H9 (cell line): ENCODE measurements around the gene LCTL. TPM values are rescaled to one million over a fixed set of nuclear protein-coding genes. Genes with fewer than 3 reads are reported as not detected.
A peak's percentile ranks its signal among the peaks of the same experiment; 100 is the strongest.

Experiments used
- DNase-seq: peaks from one replicate; pipeline ENCODE4 v3.0.0-alpha.2; 2017
- H2AFZ ChIP-seq: one replicate; pipeline ENCODE4 v1.6.1; 2013; ENCODE audit warnings: mild to moderate bottlenecking, low read length, control low read depth, moderate library complexity
- H2AK5ac ChIP-seq: 2 replicates; pipeline ENCODE4 v1.6.1; 2013; ENCODE audit warnings: low read length, control low read depth, mixed read lengths; ENCODE audit not compliant: insufficient read length
- H2BK120ac ChIP-seq: one replicate; pipeline ENCODE4 v1.6.1; 2013; ENCODE audit warnings: low read depth, mild to moderate bottlenecking, low read length, control low read depth, inconsistent platforms; ENCODE audit not compliant: poor library complexity, severe bottlenecking
- H2BK12ac ChIP-seq: 2 replicates; pipeline ENCODE4 v1.6.1; 2013; ENCODE audit warnings: low read length, control low read depth, mixed read lengths, low read depth; ENCODE audit not compliant: insufficient read length
- H2BK15ac ChIP-seq: 2 replicates; pipeline ENCODE4 v1.6.1; 2013; ENCODE audit warnings: low read depth, low read length, control low read depth
- H2BK20ac ChIP-seq: one replicate; pipeline ENCODE4 v1.6.1; 2013; ENCODE audit warnings: low read depth, mild to moderate bottlenecking, low read length, control low read depth, inconsistent platforms; ENCODE audit not compliant: poor library complexity, severe bottlenecking
- H2BK5ac ChIP-seq: 2 replicates; pipeline ENCODE4 v1.6.1; 2013; ENCODE audit warnings: low read length, control low read depth, mixed read lengths; ENCODE audit not compliant: insufficient read length
- H3K14ac ChIP-seq: 2 replicates; pipeline ENCODE4 v1.6.1; 2013; ENCODE audit warnings: low read length, control low read depth; ENCODE audit not compliant: insufficient read depth
- H3K18ac ChIP-seq: 2 replicates; pipeline ENCODE4 v1.6.1; 2013; ENCODE audit warnings: low read depth, mild to moderate bottlenecking, mixed read lengths, low read length, control low read depth; ENCODE audit not compliant: insufficient read length
- H3K23ac ChIP-seq: 2 replicates; pipeline ENCODE4 v1.6.1; 2013; ENCODE audit warnings: low read length, control low read depth, mixed read lengths, low read depth; ENCODE audit not compliant: insufficient read length
- H3K23me2 ChIP-seq: 2 replicates; pipeline ENCODE4 v1.6.1; 2013; ENCODE audit warnings: low read depth, mild to moderate bottlenecking, mixed read lengths, low read length, control low read depth; ENCODE audit not compliant: insufficient read length, poor library complexity, severe bottlenecking
- H3K27ac ChIP-seq: 2 replicates; pipeline ENCODE4 v1.5.1; 2013; ENCODE audit warnings: low read length, control low read depth, mixed read lengths, low read depth; ENCODE audit not compliant: insufficient read length
- H3K27me3 ChIP-seq: 2 replicates; pipeline ENCODE4 v1.6.1; 2013; ENCODE audit warnings: low read length, control low read depth, inconsistent platforms; ENCODE audit not compliant: insufficient read depth
- H3K4ac ChIP-seq: 2 replicates; pipeline ENCODE4 v1.6.1; 2013; ENCODE audit warnings: low read depth, mild to moderate bottlenecking, control low read depth, inconsistent platforms, low read length, moderate library complexity
- H3K4me1 ChIP-seq: 2 replicates; pipeline ENCODE4 v1.6.1; 2013; ENCODE audit warnings: low read length, control low read depth, inconsistent platforms; ENCODE audit not compliant: insufficient read depth
- H3K4me2 ChIP-seq: 2 replicates; pipeline ENCODE4 v1.6.1; 2013; ENCODE audit warnings: low read length, control low read depth, mixed read lengths; ENCODE audit not compliant: insufficient read length, insufficient read depth
- H3K56ac ChIP-seq: 2 replicates; pipeline ENCODE4 v1.6.1; 2013; ENCODE audit warnings: low read depth, mild to moderate bottlenecking, mixed read lengths, low read length, control low read depth; ENCODE audit not compliant: insufficient read length
- H3K79me1 ChIP-seq: 2 replicates; pipeline ENCODE4 v1.6.1; 2013; ENCODE audit warnings: low read depth, mild to moderate bottlenecking, moderate library complexity, low read length, control low read depth, inconsistent platforms; ENCODE audit not compliant: insufficient read depth, poor library complexity, severe bottlenecking
- H3K79me2 ChIP-seq: 2 replicates; pipeline ENCODE4 v1.6.1; 2013; ENCODE audit warnings: low read length, control low read depth, inconsistent platforms; ENCODE audit not compliant: insufficient read depth
- H3K9ac ChIP-seq: 2 replicates; pipeline ENCODE4 v1.6.1; 2013; ENCODE audit warnings: low read length, control low read depth, mixed read lengths; ENCODE audit not compliant: insufficient read length; ENCODE audit errors: extremely low read depth
- H3K9me3 ChIP-seq: one replicate; pipeline ENCODE4 v1.6.1; 2013; ENCODE audit warnings: low read depth, low read length, inconsistent platforms; ENCODE audit not compliant: control insufficient read depth
- H3T11ph ChIP-seq: one replicate; pipeline ENCODE4 v1.6.1; 2013; ENCODE audit warnings: mild to moderate bottlenecking, low read length, control low read depth, inconsistent platforms
- H4K20me1 ChIP-seq: one replicate; pipeline ENCODE4 v1.6.1; 2013; ENCODE audit not compliant: control insufficient read depth, insufficient read length, insufficient read depth
- H4K5ac ChIP-seq: 2 replicates; pipeline ENCODE4 v1.6.1; 2013; ENCODE audit warnings: low read depth, mild to moderate bottlenecking, mixed read lengths, low read length, control low read depth; ENCODE audit not compliant: insufficient read length
- H4K8ac ChIP-seq: replicated peaks from 2 replicates; pipeline ENCODE4 v1.6.1; 2013; ENCODE audit warnings: low read length, control low read depth, mixed read lengths, low read depth; ENCODE audit not compliant: insufficient read length
- H4K91ac ChIP-seq: 2 replicates; pipeline ENCODE4 v1.6.1; 2013; ENCODE audit warnings: low read depth, mild to moderate bottlenecking, moderate library complexity, mixed read lengths, low read length, control low read depth; ENCODE audit not compliant: insufficient read length
- H3K27ac Mint-ChIP-seq, 3 experiments: 2 replicates in 2 of 3; 3 replicates in 1 of 3; pipeline ENCODE4 v1.8.0; 2020 to 2021; ENCODE audit warnings: mixed read lengths in 3 of 3, mild to moderate bottlenecking in 1 of 3, moderate library complexity in 1 of 3
- H3K27me3 Mint-ChIP-seq: 2 replicates; pipeline ENCODE4 v1.8.0; 2021; ENCODE audit warnings: low read depth, mild to moderate bottlenecking, moderate library complexity, mixed read lengths
- H3K36me3 Mint-ChIP-seq, 3 experiments: 2 replicates in 2 of 3; 3 replicates in 1 of 3; pipeline ENCODE4 v1.8.0; 2020 to 2021; ENCODE audit warnings: low read depth in 3 of 3, mixed read lengths in 3 of 3; ENCODE audit not compliant: insufficient read depth in 1 of 3
- H3K4me1 Mint-ChIP-seq, 2 experiments: 2 replicates each; pipeline ENCODE4 v1.8.0; 2020; ENCODE audit warnings: mixed read lengths in 2 of 2
- H3K4me3 Mint-ChIP-seq, 2 experiments: 2 replicates in 1 of 2; 3 replicates in 1 of 2; pipeline ENCODE4 v1.8.0; 2020 to 2021; ENCODE audit warnings: mild to moderate bottlenecking in 2 of 2, mixed read lengths in 2 of 2, moderate library complexity in 1 of 2
- H3K9me3 Mint-ChIP-seq, 2 experiments: 2 replicates in 1 of 2; 3 replicates in 1 of 2; pipeline ENCODE4 v1.8.0; 2020; ENCODE audit warnings: mild to moderate bottlenecking in 2 of 2, mixed read lengths in 2 of 2, moderate library complexity in 1 of 2
- WGBS: extraction: QIAGEN DNeasy Blood & Tissue Kit; methylation state at CpG from one replicate; pipeline ENCODE4 v1.1.7; 2013; ENCODE audit warnings: missing lambda C conversion rate, low lambda C conversion rate, mixed read lengths; ENCODE audit not compliant: insufficient read length; ENCODE audit errors: extremely low coverage; 5-methylcytosine and 5-hydroxymethylcytosine counted together
- total RNA-seq: library from RNA; stranded (reverse); gene quantifications from 2 replicates; pipeline ENCODE4 v1.2.1, GENCODE V29; 2021
- TF ChIP-seq, protein P1 (sequence below): fragments of 200-600 bp; sonication (generic); conservative IDR thresholded peaks from 3 replicates; pipeline ENCODE4 v1.8.0; 2021; ENCODE audit warnings: antibody characterized with exemption, mild to moderate bottlenecking

LCTL gene
- total RNA-seq, 1 experiment from 2014 or later: 2.3 TPM

DNA sequence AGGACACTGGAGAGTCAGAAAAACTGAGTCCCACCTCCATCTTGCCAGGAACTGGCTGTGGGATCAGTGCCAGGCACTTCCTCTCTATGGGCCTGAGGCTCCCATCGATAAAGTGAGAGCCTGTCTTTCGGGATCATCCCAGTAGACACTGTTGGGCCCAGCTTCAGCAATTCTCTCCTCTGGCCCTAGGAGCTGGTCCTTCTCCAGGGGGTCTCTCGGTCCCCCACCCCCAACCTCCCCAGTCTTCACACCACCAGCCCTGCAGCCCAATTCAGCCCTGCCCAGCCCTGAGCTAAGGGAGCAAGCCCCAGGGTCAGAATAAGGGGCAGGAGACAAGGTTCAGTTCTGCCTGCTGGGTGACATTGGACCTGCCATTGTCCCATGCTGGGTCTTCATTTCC is 4.5 kb upstream of the LCTL start:
- Histone ChIP-seq H2BK20ac (no peak overlapping the region), H2AK5ac (no peak overlapping the region), H3K9me3 (no peaks in the 10 kb centered on the region), H3K4me2 (no peak overlapping the region), H3K27me3 (no peaks in the 10 kb centered on the region), H3K9ac (no peak overlapping the region), H3K18ac (no peak overlapping the region), H3K56ac (no peak overlapping the region), H2BK15ac (no peak overlapping the region), H4K8ac (no peak overlapping the region), H3K79me2 (no peaks in the 10 kb centered on the region), H4K5ac (no peak overlapping the region), H3T11ph (no peak overlapping the region), H3K14ac (no peak overlapping the region), H3K23me2 (no peaks in the 10 kb centered on the region), H3K23ac (no peak overlapping the region), H3K79me1 (no peaks in the 10 kb centered on the region), H2BK12ac (no peak overlapping the region), H4K91ac (no peak overlapping the region), H2AFZ (no peak overlapping the region), H4K20me1 (no peaks in the 10 kb centered on the region), H2BK5ac (no peak overlapping the region), H3K4ac (no peak overlapping the region), H3K27ac (no peak overlapping the region), H3K4me1 (peaks cover 2% of the 10 kb centered on the region; the same call in 1 of the 2 replicates), H2BK120ac (no peak overlapping the region)
- Mint-ChIP-seq H3K27me3 (no peaks in the 10 kb centered on the region; the same call in 1 of the 2 replicates), H3K27ac (0 out of 7 replicates have a peak overlapping the region, but pooled peaks of 1 of the 3 experiments have one; percentile 49), H3K4me3 (no peak overlapping the region), H3K36me3 (no peaks in the 10 kb centered on the region; a peak in 1 of 7 replicates), H3K9me3 (no peaks in the 10 kb centered on the region), H3K4me1 (peaks cover 14 to 19% of the 10 kb centered on the region in 2 experiments)
- DNase-seq: no peak
- no CpG with 5 or more reads among the region's 3 CpGs for WGBS
- TF ChIP-seq, protein P1, sequence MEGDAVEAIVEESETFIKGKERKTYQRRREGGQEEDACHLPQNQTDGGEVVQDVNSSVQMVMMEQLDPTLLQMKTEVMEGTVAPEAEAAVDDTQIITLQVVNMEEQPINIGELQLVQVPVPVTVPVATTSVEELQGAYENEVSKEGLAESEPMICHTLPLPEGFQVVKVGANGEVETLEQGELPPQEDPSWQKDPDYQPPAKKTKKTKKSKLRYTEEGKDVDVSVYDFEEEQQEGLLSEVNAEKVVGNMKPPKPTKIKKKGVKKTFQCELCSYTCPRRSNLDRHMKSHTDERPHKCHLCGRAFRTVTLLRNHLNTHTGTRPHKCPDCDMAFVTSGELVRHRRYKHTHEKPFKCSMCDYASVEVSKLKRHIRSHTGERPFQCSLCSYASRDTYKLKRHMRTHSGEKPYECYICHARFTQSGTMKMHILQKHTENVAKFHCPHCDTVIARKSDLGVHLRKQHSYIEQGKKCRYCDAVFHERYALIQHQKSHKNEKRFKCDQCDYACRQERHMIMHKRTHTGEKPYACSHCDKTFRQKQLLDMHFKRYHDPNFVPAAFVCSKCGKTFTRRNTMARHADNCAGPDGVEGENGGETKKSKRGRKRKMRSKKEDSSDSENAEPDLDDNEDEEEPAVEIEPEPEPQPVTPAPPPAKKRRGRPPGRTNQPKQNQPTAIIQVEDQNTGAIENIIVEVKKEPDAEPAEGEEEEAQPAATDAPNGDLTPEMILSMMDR: no peak
